IgD-negative memory B cell (primary cell): ENCODE data around the gene FRMD4B. TPM values are rescaled to one million over a fixed set of nuclear protein-coding genes. Genes with fewer than 3 reads are reported as not detected.

Experiments
- H3K27ac Mint-ChIP-seq, 3 donors: one replicate each; pipeline ENCODE4 v1.8.0; 2020 to 2022; ENCODE audit warnings: mild to moderate bottlenecking in 3 of 3, mixed read lengths in 3 of 3, moderate library complexity in 1 of 3
- H3K27me3 Mint-ChIP-seq: one replicate; pipeline ENCODE4 v1.8.0; 2021; ENCODE audit warnings: mixed read lengths
- H3K36me3 Mint-ChIP-seq: one replicate; pipeline ENCODE4 v1.8.0; 2020; ENCODE audit warnings: mild to moderate bottlenecking, mixed read lengths
- H3K4me1 Mint-ChIP-seq, 3 donors: one replicate each; pipeline ENCODE4 v1.8.0; 2020 to 2022; ENCODE audit warnings: mixed read lengths in 3 of 3, mild to moderate bottlenecking in 1 of 3
- H3K4me3 Mint-ChIP-seq, 4 donors: one replicate each; pipeline ENCODE4 v1.8.0; 2020 to 2022; ENCODE audit warnings: mild to moderate bottlenecking in 4 of 4, mixed read lengths in 4 of 4, moderate library complexity in 3 of 4
- H3K9me3 Mint-ChIP-seq, 3 donors: one replicate each; pipeline ENCODE4 v1.8.0; 2020 to 2021; ENCODE audit warnings: mixed read lengths in 3 of 3, mild to moderate bottlenecking in 1 of 3
- polyA plus RNA-seq: library from polyadenylated mRNA; unstranded; fragments of 300-500 nt; fragmentation: Illumina TruSeq; gene quantifications from one replicate; pipeline ENCODE4 v1.2.3, GENCODE V29; 2021

Gene FRMD4B
- polyA plus RNA-seq, 1 donor from 2014 or later: 0.05 TPM

DNA sequence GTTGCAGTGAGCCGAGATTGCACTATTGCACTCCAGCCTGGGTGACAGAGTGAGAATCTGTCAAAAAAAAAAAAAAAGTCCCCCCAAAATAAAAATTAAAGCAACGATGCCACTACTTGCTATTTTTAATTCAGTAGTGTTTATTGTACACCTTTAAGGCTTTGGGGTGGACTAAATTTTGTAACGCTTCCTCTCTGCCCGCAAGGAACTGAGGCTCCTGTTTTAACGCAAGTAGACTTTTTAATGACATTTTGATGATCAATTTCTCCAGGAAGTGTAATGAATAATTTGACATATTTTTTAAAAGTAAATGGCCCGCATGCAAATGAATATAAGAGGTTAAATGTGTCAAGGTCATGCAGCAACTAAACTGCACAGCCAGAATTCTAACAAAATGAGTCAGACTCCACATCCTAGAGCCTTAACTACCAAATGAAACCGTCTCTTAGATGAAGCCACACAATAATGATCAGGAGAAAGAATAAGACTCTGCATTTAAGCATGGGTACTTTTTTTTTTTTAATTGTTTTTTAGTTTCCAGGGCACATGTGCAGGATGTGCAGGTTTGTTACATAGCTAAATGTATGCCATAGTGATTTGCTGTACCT is 166.7 kb downstream of the FRMD4B start:
- H3K36me3 Mint-ChIP-seq: no peaks in the 10 kb centered on the region
- peaks cover 0 to 2% (median 0%) of the 10 kb centered on the region in 3 donors for H3K9me3 Mint-ChIP-seq
- no peaks in the 10 kb centered on the region for H3K4me1 Mint-ChIP-seq
- no peak overlapping the region for H3K4me3 Mint-ChIP-seq
- H3K27ac Mint-ChIP-seq: no peak overlapping the region
- H3K27me3 Mint-ChIP-seq: peaks cover 13% of the 10 kb centered on the region

DNA sequence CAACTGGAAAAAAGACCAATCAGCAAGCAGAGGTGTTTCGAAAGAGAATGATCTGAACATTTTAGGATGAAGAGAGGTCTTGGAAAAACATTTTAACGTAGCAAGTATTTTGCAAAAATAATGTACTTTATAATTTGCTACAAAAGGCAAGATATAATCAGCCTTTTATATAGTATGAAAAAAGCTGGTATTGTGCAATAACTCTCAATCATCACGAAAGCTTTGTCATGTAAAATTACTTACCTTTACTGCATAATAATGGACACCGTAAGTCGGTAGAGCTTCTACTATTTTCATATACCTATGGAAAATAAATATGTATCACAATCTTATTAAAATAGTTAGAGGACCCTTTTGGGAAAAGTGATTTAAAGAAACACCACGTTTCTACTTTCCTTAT is 167.8 kb downstream of the FRMD4B start:
- Mint-ChIP-seq H3K36me3 (no peaks in the 10 kb centered on the region), H3K27ac (no peak overlapping the region), H3K4me1 (no peaks in the 10 kb centered on the region), H3K27me3 (peaks cover 12% of the 10 kb centered on the region), H3K4me3 (no peak overlapping the region), H3K9me3 (peaks cover 0 to 2% (median 0%) of the 10 kb centered on the region in 3 donors)

DNA sequence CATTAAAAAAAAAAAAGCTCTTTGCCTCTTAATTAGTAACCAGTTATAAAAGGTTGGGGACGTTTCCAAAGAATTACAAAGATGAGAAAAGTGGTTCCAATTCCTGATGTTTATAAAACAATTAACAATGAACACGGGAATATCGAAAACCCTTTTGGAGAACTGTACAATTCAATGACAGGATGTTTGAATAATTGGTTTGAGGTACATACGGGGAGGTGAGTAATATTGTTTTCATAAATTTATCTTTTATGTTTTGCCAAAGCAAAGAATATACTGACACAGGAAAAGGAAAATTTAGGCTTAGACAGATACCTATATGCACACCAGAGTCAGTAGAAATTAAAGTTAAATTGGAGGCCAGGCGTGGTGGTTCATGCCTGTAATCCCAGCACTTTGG is 168.9 kb downstream of the FRMD4B start:
- Mint-ChIP-seq H3K9me3 (peaks cover 0 to 2% (median 0%) of the 10 kb centered on the region in 3 donors), H3K4me3 (no peak overlapping the region), H3K27me3 (peaks cover 10% of the 10 kb centered on the region), H3K27ac (no peak overlapping the region), H3K36me3 (no peaks in the 10 kb centered on the region), H3K4me1 (no peaks in the 10 kb centered on the region)

DNA sequence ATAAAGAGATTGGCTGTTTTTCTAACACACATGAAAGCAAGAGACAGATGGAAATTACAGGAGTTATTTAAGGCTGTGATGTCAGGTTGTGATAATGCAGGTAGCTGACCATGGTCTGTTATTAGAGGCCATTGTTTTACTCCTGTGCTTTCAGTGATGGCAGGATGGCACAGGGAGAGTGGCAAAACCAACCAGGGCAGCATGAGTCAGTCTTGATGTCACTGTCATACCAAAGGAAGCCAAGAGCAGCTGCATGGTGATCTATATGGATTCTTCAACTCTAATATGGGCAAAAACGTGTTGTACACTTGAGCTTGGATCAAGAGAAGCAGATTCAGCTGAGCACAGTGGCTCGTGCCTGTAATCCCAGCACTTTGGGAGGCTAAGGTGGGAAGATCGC is 171.6 kb downstream of the FRMD4B start:
- Mint-ChIP-seq H3K4me3 (no peak overlapping the region), H3K27me3 (peaks cover 7% of the 10 kb centered on the region), H3K36me3 (no peaks in the 10 kb centered on the region), H3K27ac (no peak overlapping the region), H3K9me3 (no peaks in the 10 kb centered on the region), H3K4me1 (no peaks in the 10 kb centered on the region)

DNA sequence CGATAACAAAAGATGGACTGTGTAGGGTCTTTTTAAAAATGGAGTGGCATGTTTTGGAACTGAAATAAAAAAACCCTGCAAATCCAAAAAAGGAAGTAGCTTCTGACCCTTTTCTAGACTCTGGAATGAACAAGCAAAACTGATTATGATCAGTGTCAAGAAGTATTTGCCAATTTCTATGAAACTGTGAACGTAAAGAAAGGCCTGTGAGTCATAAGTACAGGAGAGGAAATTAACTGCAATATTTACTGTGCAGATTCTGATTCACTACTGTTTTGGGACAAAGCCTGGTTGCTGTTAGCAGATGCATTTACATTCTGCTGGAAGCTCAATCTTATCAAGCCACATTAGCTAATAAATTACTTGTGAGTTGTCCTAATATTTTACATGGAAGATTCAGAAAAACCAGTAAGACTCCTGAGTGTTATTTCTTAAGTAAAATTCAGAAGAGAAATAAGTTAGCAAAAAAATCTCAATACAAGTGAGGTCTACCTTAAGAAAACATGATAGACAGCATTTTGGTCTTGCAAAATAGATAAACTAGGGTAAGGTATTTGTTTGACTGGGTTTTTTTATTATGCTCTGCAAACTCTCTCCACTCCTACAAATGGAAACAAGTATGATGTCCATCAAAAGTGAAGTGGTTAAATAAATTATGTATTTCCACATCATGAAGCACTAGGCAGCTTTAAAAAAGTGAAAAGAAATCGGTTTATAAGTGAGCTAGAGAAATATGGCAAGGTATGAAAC is 173.3 kb downstream of the FRMD4B start:
- no peaks in the 10 kb centered on the region for H3K9me3 Mint-ChIP-seq
- peaks cover 2% of the 10 kb centered on the region for H3K27me3 Mint-ChIP-seq
- H3K27ac Mint-ChIP-seq: no peak overlapping the region
- H3K4me1 Mint-ChIP-seq: no peaks in the 10 kb centered on the region
- no peaks in the 10 kb centered on the region for H3K36me3 Mint-ChIP-seq
- no peak overlapping the region for H3K4me3 Mint-ChIP-seq

DNA sequence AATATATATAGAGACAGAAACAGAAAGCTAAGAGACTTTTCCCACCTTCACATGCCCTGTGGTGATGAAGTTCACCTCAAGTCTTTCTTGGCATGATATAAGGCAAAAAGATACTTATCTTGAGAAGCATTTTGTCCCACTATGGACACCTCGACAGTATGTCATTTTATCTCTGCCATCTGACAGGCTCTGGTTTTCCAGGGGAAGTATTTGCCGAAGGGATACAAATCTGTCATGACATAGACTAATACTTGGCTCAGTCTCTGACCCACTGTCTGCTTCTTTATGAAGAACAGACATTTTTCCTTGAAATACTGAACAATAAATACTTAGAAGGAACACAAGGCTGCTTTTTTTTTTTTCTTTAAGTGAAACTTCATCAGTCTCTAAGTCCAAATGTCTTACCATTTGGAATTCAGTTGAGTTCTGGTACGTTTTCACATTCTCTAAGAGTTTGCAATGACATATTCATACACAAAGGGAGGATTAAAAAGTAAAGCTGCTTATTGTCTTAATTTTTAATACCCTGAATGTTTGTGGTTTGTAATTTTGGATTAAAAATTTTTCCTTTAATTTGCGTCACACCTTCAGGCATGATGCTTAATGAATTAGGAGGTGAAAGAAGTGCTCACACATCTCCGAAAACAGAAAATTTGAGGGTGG is 175.7 kb downstream of the FRMD4B start:
- Mint-ChIP-seq H3K4me3 (no peak overlapping the region), H3K4me1 (no peaks in the 10 kb centered on the region), H3K27me3 (no peaks in the 10 kb centered on the region), H3K36me3 (no peaks in the 10 kb centered on the region), H3K9me3 (no peaks in the 10 kb centered on the region), H3K27ac (peak overlapping the region in 1 of 3 donors; percentile 27)

DNA sequence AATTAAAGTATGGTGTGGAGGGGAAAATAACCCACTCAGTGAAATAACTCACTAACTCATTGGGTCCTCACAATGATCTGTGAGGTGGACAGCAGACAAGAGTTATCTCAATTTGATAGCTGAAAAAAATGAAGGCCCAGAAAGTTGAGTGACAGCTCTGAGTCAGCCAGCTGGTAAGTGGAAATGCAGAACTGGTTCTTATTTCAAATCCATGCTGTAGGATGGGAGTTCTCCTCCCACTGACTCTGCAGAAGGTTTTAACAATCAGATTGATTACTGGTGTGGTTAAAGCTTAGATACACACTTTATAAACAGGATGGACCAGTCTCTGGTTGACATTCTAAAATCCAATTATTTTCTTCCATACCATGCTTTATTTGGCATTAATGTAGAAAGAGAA is 176.5 kb downstream of the FRMD4B start:
- H3K9me3 Mint-ChIP-seq: no peaks in the 10 kb centered on the region
- H3K36me3 Mint-ChIP-seq: no peaks in the 10 kb centered on the region
- no peaks in the 10 kb centered on the region for H3K4me1 Mint-ChIP-seq
- H3K27me3 Mint-ChIP-seq: no peaks in the 10 kb centered on the region
- no peak overlapping the region for H3K27ac Mint-ChIP-seq
- H3K4me3 Mint-ChIP-seq: no peak overlapping the region

DNA sequence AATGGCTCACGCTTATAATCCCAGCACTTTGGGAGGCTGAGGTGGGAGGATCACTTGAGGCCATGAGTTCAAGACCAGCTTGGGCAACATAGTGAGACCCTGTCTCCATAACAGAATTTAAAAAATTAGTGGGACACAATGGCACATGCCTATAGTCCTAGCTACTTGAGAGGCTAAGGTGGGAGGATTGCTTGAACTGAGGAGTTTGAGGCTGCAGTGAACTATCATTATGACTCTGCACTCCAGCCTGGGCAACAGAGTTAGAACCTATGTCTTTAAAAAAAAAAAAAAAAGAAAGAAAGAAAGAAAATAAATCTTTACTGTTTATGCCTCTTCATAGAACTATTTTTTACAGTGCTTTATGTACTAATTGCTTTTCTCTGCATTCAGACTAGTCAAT is 178.9 kb downstream of the FRMD4B start:
- no peaks in the 10 kb centered on the region for H3K36me3 Mint-ChIP-seq
- no peak overlapping the region for H3K4me3 Mint-ChIP-seq
- peaks cover 1% of the 10 kb centered on the region for H3K27me3 Mint-ChIP-seq
- no peaks in the 10 kb centered on the region for H3K9me3 Mint-ChIP-seq
- no peak overlapping the region for H3K27ac Mint-ChIP-seq
- H3K4me1 Mint-ChIP-seq: no peaks in the 10 kb centered on the region

DNA sequence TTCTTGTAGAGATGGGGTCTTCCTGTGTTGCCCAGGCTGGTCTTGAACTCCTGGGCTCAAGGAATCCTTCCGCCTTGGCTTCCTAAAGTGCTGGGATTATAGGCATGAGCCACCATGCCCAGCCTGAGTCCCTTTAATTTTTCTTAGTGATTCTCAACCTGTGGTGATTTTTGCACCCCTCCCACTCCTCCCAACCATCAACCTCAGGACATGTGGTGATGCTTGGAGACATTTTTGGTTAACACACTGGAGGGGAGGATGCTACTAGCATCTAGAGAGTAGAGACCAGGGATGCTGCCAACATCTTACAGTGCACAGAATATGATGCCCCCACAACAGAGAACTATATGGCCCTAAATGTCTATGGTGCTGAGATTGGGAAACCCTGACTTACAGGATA is 180.5 kb downstream of the FRMD4B start:
- no peaks in the 10 kb centered on the region for H3K4me1 Mint-ChIP-seq
- H3K9me3 Mint-ChIP-seq: no peaks in the 10 kb centered on the region
- H3K4me3 Mint-ChIP-seq: no peak overlapping the region
- H3K27me3 Mint-ChIP-seq: peaks cover 3% of the 10 kb centered on the region
- H3K27ac Mint-ChIP-seq: no peak overlapping the region
- no peaks in the 10 kb centered on the region for H3K36me3 Mint-ChIP-seq

DNA sequence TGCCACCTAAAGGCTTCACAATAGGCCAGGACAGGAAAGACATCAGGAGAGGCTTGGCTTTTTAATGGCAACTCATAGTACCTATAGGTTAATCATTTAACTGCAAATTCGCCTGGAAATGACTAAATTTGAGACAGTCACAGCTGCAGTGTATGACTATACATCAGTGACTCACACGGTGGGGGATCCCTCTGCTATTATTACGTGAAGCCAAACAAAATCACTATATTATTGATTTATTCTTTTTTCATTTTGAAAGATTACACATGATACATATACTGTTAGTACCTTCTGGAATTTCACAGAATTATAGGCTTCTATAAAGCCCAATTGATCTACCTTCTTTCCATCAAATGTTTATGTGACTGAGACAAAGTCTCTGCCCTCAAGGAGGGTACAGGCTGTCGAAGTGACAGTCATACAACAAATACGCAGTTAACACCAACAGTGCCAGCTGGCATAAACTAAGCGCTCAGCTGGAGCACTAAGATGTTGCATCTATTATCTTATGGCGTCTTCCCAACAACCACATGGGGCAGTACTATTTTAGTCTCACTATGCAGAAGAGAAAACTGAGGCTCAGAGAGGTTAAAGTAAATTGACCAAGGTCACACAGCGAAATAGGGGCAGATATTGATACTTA is 181.5 kb downstream of the FRMD4B start:
- no peaks in the 10 kb centered on the region for H3K9me3 Mint-ChIP-seq
- H3K4me3 Mint-ChIP-seq: no peak overlapping the region
- H3K27ac Mint-ChIP-seq: no peak overlapping the region
- H3K36me3 Mint-ChIP-seq: no peaks in the 10 kb centered on the region
- peaks cover 0 to under 1% (median 0%) of the 10 kb centered on the region in 3 donors for H3K4me1 Mint-ChIP-seq
- H3K27me3 Mint-ChIP-seq: peaks cover 3% of the 10 kb centered on the region

DNA sequence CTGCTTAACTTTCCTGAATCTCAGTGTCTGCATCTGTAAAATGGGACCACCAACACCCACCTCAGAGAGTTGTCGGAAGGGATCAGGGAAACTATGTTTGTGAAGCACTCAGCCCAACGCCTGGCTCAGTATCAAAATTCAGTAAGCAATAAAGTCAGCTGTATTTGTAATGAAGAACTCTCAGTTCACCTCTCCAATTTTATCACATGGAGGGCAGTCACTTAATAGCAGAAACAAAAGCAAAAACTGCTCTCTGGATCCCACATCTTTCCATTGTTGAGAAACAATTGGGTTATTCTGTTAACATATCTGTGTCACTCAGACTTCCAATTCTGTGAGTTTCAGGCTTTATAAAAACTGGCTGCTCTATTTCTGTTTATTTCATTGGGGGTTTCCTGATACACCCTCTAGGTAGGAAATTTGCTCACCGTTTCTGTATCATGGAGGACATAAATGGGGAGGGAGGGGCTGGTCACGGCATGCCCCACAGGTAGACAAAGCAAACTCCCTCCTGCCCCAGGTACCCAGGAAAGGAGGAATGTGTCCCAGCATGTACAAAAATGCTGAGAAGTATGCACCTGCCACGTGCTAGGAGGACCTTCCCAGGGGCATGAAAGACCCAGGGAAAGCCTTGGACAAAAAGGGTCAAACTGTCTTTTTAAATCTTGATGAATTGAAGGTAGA is 182.1 kb downstream of the FRMD4B start:
- Mint-ChIP-seq H3K4me1 (peaks cover 0 to 5% (median 0%) of the 10 kb centered on the region in 3 donors), H3K27ac (peak overlapping the region in 1 of 3 donors; percentile 25)

DNA sequence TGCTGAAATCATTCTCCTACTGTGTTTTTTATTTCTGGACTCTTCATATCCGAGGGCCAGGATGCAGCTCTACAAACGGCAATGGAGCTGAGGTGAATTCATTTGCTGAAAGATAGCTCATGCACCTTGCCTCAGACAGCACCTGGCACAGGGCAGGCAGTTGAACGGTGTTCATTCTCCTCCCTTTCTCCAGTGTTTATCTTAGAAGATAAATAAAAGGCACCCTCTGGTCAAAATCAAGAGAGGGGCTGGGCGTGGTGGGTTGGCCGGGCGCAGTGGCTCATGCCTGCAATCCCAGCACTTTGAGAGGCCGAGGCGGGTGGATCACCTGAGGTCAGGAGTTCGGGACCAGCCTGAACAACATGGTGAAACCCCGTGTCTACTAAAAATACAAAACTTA is 184.2 kb downstream of the FRMD4B start:
- H3K36me3 Mint-ChIP-seq: no peaks in the 10 kb centered on the region
- H3K27me3 Mint-ChIP-seq: peaks cover 4% of the 10 kb centered on the region
- H3K4me1 Mint-ChIP-seq: peaks cover 0 to 6% (median 4%) of the 10 kb centered on the region in 3 donors
- no peak overlapping the region for H3K4me3 Mint-ChIP-seq
- no peak overlapping the region for H3K27ac Mint-ChIP-seq
- no peaks in the 10 kb centered on the region for H3K9me3 Mint-ChIP-seq

More for the DNA sequence above, 182.1 kb downstream of the FRMD4B start:
- Mint-ChIP-seq H3K4me3 (no peak overlapping the region), H3K9me3 (no peaks in the 10 kb centered on the region), H3K27me3 (peaks cover 3% of the 10 kb centered on the region), H3K36me3 (no peaks in the 10 kb centered on the region)

DNA sequence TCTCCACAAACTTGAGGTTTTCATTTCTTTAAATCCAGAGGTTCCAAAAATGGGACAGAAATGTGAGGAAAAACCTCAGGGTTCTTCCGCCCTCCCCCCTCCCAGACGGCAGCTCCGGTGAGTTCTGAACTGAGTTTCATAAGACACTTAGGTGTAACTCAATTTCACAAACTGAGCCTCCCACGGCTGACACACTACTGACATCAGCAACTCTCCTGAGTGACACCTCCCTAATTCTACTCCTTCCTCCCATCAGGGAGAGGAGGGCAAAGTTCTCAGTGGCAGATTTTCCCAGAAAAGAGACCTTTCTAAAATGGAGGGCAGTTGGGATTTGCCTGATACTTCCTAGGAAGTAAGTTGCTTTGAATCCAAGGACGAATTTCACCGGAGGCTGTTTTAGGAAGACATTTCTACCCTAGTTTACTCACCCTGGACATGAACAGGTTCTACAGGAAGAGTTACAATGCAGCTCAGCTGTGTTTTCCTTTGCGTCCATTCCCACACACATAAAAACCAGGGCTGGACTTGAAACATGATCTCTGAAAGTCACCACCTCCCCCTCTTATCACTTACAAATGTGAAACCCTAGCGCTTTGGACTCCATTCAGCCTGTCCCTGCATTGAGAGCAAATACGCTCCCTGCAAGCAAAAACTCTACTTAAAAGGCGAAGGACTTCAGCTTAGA is 185.4 kb downstream of the FRMD4B start:
- H3K4me1 Mint-ChIP-seq: peaks cover 0 to 6% (median 4%) of the 10 kb centered on the region in 3 donors
- peaks cover 4% of the 10 kb centered on the region for H3K27me3 Mint-ChIP-seq
- H3K36me3 Mint-ChIP-seq: no peaks in the 10 kb centered on the region
- no peaks in the 10 kb centered on the region for H3K9me3 Mint-ChIP-seq
- peak overlapping the region in 1 of 4 donors; percentile 74 for H3K4me3 Mint-ChIP-seq
- H3K27ac Mint-ChIP-seq: no peak overlapping the region

DNA sequence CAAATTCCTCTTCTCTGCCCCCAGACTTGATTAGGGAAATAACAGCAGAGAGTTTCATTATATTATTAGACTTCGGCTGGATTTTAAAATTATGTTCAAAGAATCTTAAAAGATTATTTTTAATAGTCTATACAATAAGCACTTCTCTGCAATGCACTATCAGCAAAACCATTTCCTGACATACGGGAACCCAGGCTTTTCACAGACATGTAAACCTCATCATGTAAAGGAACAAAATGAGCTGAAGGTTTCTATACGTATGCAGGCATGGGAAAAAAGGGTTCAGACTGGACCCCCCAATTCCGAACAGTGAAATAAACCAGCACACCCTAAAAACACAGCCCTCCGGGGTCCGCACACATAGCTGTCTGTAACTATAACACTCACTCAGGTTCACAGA is 185.9 kb downstream of the FRMD4B start:
- Mint-ChIP-seq H3K27ac (no peak overlapping the region), H3K4me1 (peaks cover 0 to 6% (median 4%) of the 10 kb centered on the region in 3 donors), H3K9me3 (no peaks in the 10 kb centered on the region), H3K36me3 (no peaks in the 10 kb centered on the region), H3K27me3 (peaks cover 4% of the 10 kb centered on the region), H3K4me3 (peak overlapping the region in 2 of 4 donors; percentile 70 to 78)
